Measurements from ENCODE around the gene PTPRC. TPM values are rescaled to one million over a fixed set of nuclear protein-coding genes. Genes with fewer than 3 reads are reported as not detected.

The PTPRC gene
- total RNA-seq, 2 experiments from 2014 or later, result 475 to 499 TPM

GRCh38 chr1:198664068-198664788, 25.4 kb downstream of the PTPRC start:
- Mint-ChIP-seq H3K36me3 (ENCODE audit: low read depth) (peaks cover 68% of the 10 kb centered on the region), H3K27me3 (no peaks in the 10 kb centered on the region), H3K4me3 (peak overlapping the region; percentile 73), H3K4me1 (ENCODE audit: low read depth) (peaks cover 77% of the 10 kb centered on the region), H3K27ac (peak overlapping the region; percentile 90), H3K9me3 (no peaks in the 10 kb centered on the region)
- DNase-seq, result peak; percentile 24
- peak; percentile 35 for ATAC-seq
- intact Hi-C loops (cut with micrococcal nuclease), result no loop called here
- CTCF ChIA-PET, result interaction anchor here (1.0 kb wide), 1 partner anchor 43 kb away, joined by 3 read pairs; no protein-coding TSS in a partner anchor
- no peak for TF ChIP-seq CTCF (IDR thresholded peaks at IDR 0.05)
- POLR2A ChIA-PET, result interaction anchor here (0.6 to 4.2 kb wide), 3 partner anchors 9 to 44 kb away, joined by 3 to 26 read pairs (median 3); no protein-coding TSS in a partner anchor

GRCh38 chr1:198667186-198667585, 28.3 kb downstream of the PTPRC start:
- no peak for DNase-seq
- Mint-ChIP-seq H3K9me3 (no peaks in the 10 kb centered on the region), H3K36me3 (ENCODE audit: low read depth) (peaks cover 75% of the 10 kb centered on the region), H3K27me3 (no peaks in the 10 kb centered on the region), H3K4me3 (peak overlapping the region; percentile 25), H3K27ac (peak overlapping the region; percentile 93), H3K4me1 (ENCODE audit: low read depth) (peaks cover 86% of the 10 kb centered on the region)
- POLR2A ChIA-PET, result interaction anchor here (0.6 to 7.1 kb wide), 6 partner anchors 10 to 132 kb away, joined by 3 to 67 read pairs (median 4); no protein-coding TSS in a partner anchor
- no peak for ATAC-seq
- TF ChIP-seq CTCF (IDR thresholded peaks at IDR 0.05), result no peak
- CTCF ChIA-PET, result interaction anchor here (0.9 to 1.9 kb wide), 4 partner anchors 16 to 32 kb away, joined by 3 to 5 read pairs (median 4); no protein-coding TSS in a partner anchor
- intact Hi-C loops (cut with micrococcal nuclease), result loop anchor here (2.0 kb wide), 1 partner anchor 14 kb away; no protein-coding TSS in a partner anchor

GRCh38 chr1:198667807-198668206, 29.0 kb downstream of the PTPRC start:
- peaks cover 86% of the 10 kb centered on the region for H3K4me1 Mint-ChIP-seq (ENCODE audit: low read depth)
- TF ChIP-seq CTCF (IDR thresholded peaks at IDR 0.05), result no peak
- intact Hi-C loops (cut with micrococcal nuclease), result loop anchor here (2.0 kb wide), 1 partner anchor 13 kb away; no protein-coding TSS in a partner anchor
- peak overlapping the region; percentile 93 for H3K27ac Mint-ChIP-seq
- no peak for ATAC-seq
- CTCF ChIA-PET, result interaction anchor here (0.9 to 1.6 kb wide), 4 partner anchors 17 to 32 kb away, joined by 3 to 5 read pairs (median 4); no protein-coding TSS in a partner anchor
- no peak for DNase-seq
- H3K4me3 Mint-ChIP-seq, result peak overlapping the region; percentile 25
- no peaks in the 10 kb centered on the region for H3K27me3 Mint-ChIP-seq
- POLR2A ChIA-PET, result interaction anchor here (0.6 to 7.1 kb wide), 10 partner anchors 9 to 265 kb away, joined by 3 to 67 read pairs (median 4); no protein-coding TSS in a partner anchor
- no peaks in the 10 kb centered on the region for H3K9me3 Mint-ChIP-seq
- H3K36me3 Mint-ChIP-seq (ENCODE audit: low read depth), result peaks cover 76% of the 10 kb centered on the region

- no peak for TF ChIP-seq CTCF (IDR thresholded peaks at IDR 0.05)
- H3K36me3 Mint-ChIP-seq (ENCODE audit: low read depth), result peaks cover 77% of the 10 kb centered on the region
- peak; percentile 78 for ATAC-seq
Measured at GRCh38 chr1:198669023-198669698, 30.3 kb downstream of the PTPRC start.

More at GRCh38 chr1:198669023-198669698, 30.3 kb downstream of the PTPRC start:
- Mint-ChIP-seq H3K27ac (peak overlapping the region; percentile 93), H3K27me3 (no peaks in the 10 kb centered on the region), H3K4me3 (peak overlapping the region; percentile 25), H3K9me3 (no peaks in the 10 kb centered on the region), H3K4me1 (ENCODE audit: low read depth) (peaks cover 87% of the 10 kb centered on the region)
- DNase-seq, result peak; percentile 57
- POLR2A ChIA-PET, result interaction anchor here (1.0 to 7.1 kb wide), 9 partner anchors 10 to 63 kb away, joined by 3 to 67 read pairs (median 8); no protein-coding TSS in a partner anchor
- CTCF ChIA-PET, result interaction anchor here (1.2 to 1.5 kb wide), 3 partner anchors 17 to 32 kb away, joined by 3 to 4 read pairs (median 4); no protein-coding TSS in a partner anchor
- intact Hi-C loops (cut with micrococcal nuclease), result no loop called here

Measured in activated CD8-positive, alpha-beta T cell treated with anti-CD3 and anti-CD28 coated beads for 36 hours (primary cell).